H1 (cell line): ENCODE results near the gene RAD51C. TPM values are rescaled to one million over a fixed set of nuclear protein-coding genes. Genes with fewer than 3 reads are reported as not detected.

ENCODE experiments used
- ATF2 ChIP-seq: IDR thresholded peaks from 2 replicates; pipeline ENCODE4 v1.6.1; 2012; ENCODE audit warnings: low read length, inconsistent platforms
- BACH1 ChIP-seq: IDR thresholded peaks from 2 replicates; pipeline ENCODE4 v1.6.1; 2012; ENCODE audit warnings: low read length, improper control_type of control experiment
- CEBPB ChIP-seq: IDR thresholded peaks from 2 replicates; pipeline ENCODE4 v1.6.1; 2012; ENCODE audit warnings: low read depth, low read length
- CHD7 ChIP-seq: fragments of 300-600 bp; sonication (generic); IDR thresholded peaks from 2 replicates; pipeline ENCODE4 v1.7.1; 2012; ENCODE audit warnings: low read length, moderate library complexity, mild to moderate bottlenecking, inconsistent platforms; ENCODE audit not compliant: insufficient replicate concordance
- JUN ChIP-seq: IDR thresholded peaks from 2 replicates; pipeline ENCODE4 v1.6.1; 2011; ENCODE audit warnings: low read depth, mild to moderate bottlenecking, improper control_type of control experiment, low read length
- JUND ChIP-seq: IDR thresholded peaks from 2 replicates; pipeline ENCODE4 v1.6.1; 2011; ENCODE audit warnings: mild to moderate bottlenecking, improper control_type of control experiment, low read length
- NANOG ChIP-seq: IDR thresholded peaks from 2 replicates; pipeline ENCODE4 v1.6.1; 2011; ENCODE audit warnings: low read length, low read depth, mild to moderate bottlenecking, inconsistent platforms; ENCODE audit not compliant: insufficient read depth, poor library complexity, severe bottlenecking
- SIRT6 ChIP-seq: IDR thresholded peaks from one replicate; pipeline ENCODE4 v1.7.1; 2012; ENCODE audit warnings: low read length, inconsistent platforms
- SP4 ChIP-seq: IDR thresholded peaks from 2 replicates; pipeline ENCODE4 v1.6.1; 2012; ENCODE audit warnings: low read length, inconsistent platforms
- TBP ChIP-seq: IDR thresholded peaks from 2 replicates; pipeline ENCODE4 v1.6.1; 2011; ENCODE audit warnings: low read depth, low read length, improper control_type of control experiment
- TEAD4 ChIP-seq: IDR thresholded peaks from 2 replicates; pipeline ENCODE4 v1.6.1; 2012; ENCODE audit warnings: low read depth, low read length, inconsistent platforms, mixed read lengths
- polyA plus RNA-seq, 7 experiments: library from polyadenylated mRNA; depleted of rRNA in 3 of 7; stranded (reverse) in 5 of 7; unstranded in 2 of 7; fragments of >200 nt in 5 of 7; fragments of 200-250 nt in 2 of 7; gene quantifications; 1 replicate in 5 of 7; 2 replicates in 1 of 7; 4 replicates in 1 of 7; pipeline versions ENCODE4 v1.2.1 to v1.2.3, GENCODE V29; 2011 to 2013; ENCODE audit warnings: missing spikeins in 2 of 7, mixed read lengths in 2 of 7
- total RNA-seq: library from RNA; stranded (reverse); fragmentation: NEBNext Ultra II Directional; extraction: Animal tissue kit (Norgen Biotek cat#: 25700); gene quantifications from 2 replicates; pipeline ENCODE4 v1.2.1, GENCODE V29; 2021

The RAD51C gene
- total and polyA plus RNA-seq, 2 of the 8 experiments (the other 6 are each of a cell fraction or from before 2014, with no cell fraction given) = 10.4 to 21.7 TPM

GRCh38 chr17:58671969-58672368 is 20.4 kb upstream of the RAD51C start (continued):
- no peak for TF ChIP-seq CHD7
- TF ChIP-seq JUND = no peak
- TF ChIP-seq TEAD4 = no peak
- no peak for TF ChIP-seq BACH1
- no peak for TF ChIP-seq JUN
- no peak for TF ChIP-seq NANOG
- no peak for TF ChIP-seq SP4
- no peak for TF ChIP-seq SIRT6
- no peak for TF ChIP-seq ATF2
- TF ChIP-seq TBP = no peak
- TF ChIP-seq CEBPB = no peak
- TF ChIP-seq, all 59 proteins: peak for 0
